ENCODE measurements around the gene ATXN1. TPM values are rescaled to one million over a fixed set of nuclear protein-coding genes. Genes with fewer than 3 reads are reported as not detected.

ATXN1 gene
- polyA plus RNA-seq, 1 donor from 2014 or later, result 28.2 TPM

DNA sequence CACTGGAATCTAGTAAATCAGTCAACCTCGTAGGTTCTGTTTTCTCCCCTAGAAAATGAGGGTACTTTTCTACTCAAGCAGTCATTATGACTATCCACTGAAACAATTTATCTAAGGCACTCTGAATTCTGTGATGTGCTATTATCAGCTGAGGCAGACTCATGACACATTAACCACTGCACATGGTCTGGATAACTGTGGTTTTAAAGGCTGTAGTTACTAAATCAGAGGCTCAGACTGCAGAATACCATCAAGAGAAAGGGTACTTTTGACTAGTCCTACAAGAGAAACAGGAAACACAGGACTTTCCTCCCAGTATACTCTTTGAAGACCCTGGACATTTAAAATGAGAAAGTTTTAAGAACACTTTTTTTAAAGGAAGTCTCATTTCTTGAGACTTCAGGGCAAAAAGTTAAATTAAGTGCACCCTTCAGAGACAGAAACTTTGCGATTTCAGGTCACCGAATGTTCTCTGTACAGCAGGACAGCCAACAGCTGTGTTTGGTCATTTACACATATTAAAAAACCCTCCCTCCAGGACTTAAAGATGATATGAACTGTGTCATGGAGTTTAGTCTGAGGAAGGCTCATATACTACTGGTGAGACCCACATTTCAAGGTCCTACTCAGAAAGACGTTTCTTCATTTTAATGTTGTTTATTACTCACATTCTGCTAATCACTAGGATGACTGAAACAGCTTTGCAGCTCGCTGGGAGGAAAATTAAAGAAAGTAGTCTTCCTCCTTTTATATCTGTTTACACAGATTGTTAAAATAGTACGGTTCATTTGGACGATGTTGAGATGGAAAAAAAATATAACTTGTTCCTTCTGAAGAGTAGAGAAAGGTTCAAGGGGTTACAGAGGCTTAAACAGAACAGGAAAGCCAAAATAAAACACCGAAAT lies 19.9 kb downstream of the ATXN1 start:
- H3K9ac ChIP-seq (ENCODE audit: low read length), result no peak overlapping the region
- H3K9me2 ChIP-seq (ENCODE audit: insufficient read depth, low read length), result no peaks in the 10 kb centered on the region
- no peaks in the 10 kb centered on the region for H3K9me3 ChIP-seq (ENCODE audit: low read length)
- H3K27me3 ChIP-seq (ENCODE audit: insufficient read depth, low read depth, low read length), result no peaks in the 10 kb centered on the region
- H3F3A ChIP-seq (ENCODE audit: insufficient read depth, low read length, poor library complexity, severe bottlenecking), result peaks cover 5% of the 10 kb centered on the region
- H3K79me2 ChIP-seq (replicated peaks; ENCODE audit: insufficient read depth, low read length), result no peaks in the 10 kb centered on the region
- no peak overlapping the region for H2AFZ ChIP-seq (ENCODE audit: low read depth, low read length)
- TF ChIP-seq REST (IDR thresholded peaks at IDR 0.05; ENCODE audit: borderline replicate concordance), result no peak
- peak; percentile 77 for TF ChIP-seq POLR2AphosphoS5 (IDR thresholded peaks at IDR 0.05)
- TF ChIP-seq MXI1 (conservative IDR thresholded peaks at IDR 0.05; ENCODE audit: poor library complexity, severe bottlenecking), result peak; percentile 72
- TF ChIP-seq SMC3 (conservative IDR thresholded peaks at IDR 0.05; ENCODE audit: poor library complexity), result peak; percentile 24
- peak; percentile 12 for TF ChIP-seq RAD21 (conservative IDR thresholded peaks at IDR 0.05)
- peak; percentile 67 for TF ChIP-seq EP300 (conservative IDR thresholded peaks at IDR 0.05; ENCODE audit: poor library complexity, severe bottlenecking)
- H3K27ac ChIP-seq (ENCODE audit: low read length), result peak overlapping the region; percentile 50
- H3K36me3 ChIP-seq (ENCODE audit: insufficient read depth, low read length), result no peaks in the 10 kb centered on the region
- no peak overlapping the region for H3K4me2 ChIP-seq (ENCODE audit: low read length)
- H3K4me3 ChIP-seq (ENCODE audit: low read length), result no peak overlapping the region
- no peaks in the 10 kb centered on the region for H4K20me1 ChIP-seq (ENCODE audit: insufficient read depth)

DNA sequence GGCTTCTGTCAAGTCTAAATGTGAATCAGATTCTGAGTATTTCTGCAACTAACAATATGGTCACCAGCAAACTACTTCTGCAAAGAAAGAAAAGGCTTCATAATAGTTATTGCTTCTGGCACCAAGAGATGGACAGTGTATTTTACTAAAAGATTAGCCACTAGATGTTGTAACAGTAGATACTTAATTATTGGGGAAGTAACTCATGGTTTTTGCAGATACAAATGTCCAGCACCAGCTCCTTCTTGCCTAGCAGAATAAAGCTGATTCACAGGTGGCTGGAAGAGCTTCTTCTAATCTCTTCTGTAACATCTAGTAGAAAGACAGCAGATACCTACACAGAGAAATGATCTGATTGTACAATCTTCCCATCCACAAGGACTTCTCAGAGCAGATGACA lies 21.2 kb downstream of the ATXN1 start:
- no peak overlapping the region for H3K4me2 ChIP-seq (ENCODE audit: low read length)
- no peaks in the 10 kb centered on the region for H4K20me1 ChIP-seq (ENCODE audit: insufficient read depth)
- H3K27ac ChIP-seq (ENCODE audit: low read length), result peak overlapping the region; percentile 50
- H2AFZ ChIP-seq (ENCODE audit: low read depth, low read length), result no peak overlapping the region
- no peaks in the 10 kb centered on the region for H3K79me2 ChIP-seq (replicated peaks; ENCODE audit: insufficient read depth, low read length)
- TF ChIP-seq EZH2 (IDR thresholded peaks at IDR 0.05; ENCODE audit: borderline replicate concordance, insufficient read depth, low read length, poor library complexity, severe bottlenecking) (no peak), EP300 (conservative IDR thresholded peaks at IDR 0.05; ENCODE audit: poor library complexity, severe bottlenecking) (no peak), POLR2AphosphoS5 (IDR thresholded peaks at IDR 0.05) (no peak), MXI1 (conservative IDR thresholded peaks at IDR 0.05; ENCODE audit: poor library complexity, severe bottlenecking) (no peak), TAF1 (IDR thresholded peaks at IDR 0.05; ENCODE audit: low read depth) (no peak), REST (IDR thresholded peaks at IDR 0.05; ENCODE audit: borderline replicate concordance) (no peak), SMC3 (conservative IDR thresholded peaks at IDR 0.05; ENCODE audit: poor library complexity) (no peak), RAD21 (conservative IDR thresholded peaks at IDR 0.05) (no peak)
- TF ChIP-seq, protein P1, sequence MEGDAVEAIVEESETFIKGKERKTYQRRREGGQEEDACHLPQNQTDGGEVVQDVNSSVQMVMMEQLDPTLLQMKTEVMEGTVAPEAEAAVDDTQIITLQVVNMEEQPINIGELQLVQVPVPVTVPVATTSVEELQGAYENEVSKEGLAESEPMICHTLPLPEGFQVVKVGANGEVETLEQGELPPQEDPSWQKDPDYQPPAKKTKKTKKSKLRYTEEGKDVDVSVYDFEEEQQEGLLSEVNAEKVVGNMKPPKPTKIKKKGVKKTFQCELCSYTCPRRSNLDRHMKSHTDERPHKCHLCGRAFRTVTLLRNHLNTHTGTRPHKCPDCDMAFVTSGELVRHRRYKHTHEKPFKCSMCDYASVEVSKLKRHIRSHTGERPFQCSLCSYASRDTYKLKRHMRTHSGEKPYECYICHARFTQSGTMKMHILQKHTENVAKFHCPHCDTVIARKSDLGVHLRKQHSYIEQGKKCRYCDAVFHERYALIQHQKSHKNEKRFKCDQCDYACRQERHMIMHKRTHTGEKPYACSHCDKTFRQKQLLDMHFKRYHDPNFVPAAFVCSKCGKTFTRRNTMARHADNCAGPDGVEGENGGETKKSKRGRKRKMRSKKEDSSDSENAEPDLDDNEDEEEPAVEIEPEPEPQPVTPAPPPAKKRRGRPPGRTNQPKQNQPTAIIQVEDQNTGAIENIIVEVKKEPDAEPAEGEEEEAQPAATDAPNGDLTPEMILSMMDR (IDR thresholded peaks at IDR 0.05; ENCODE audit: poor library complexity, severe bottlenecking), result no peak
- H3K9me3 ChIP-seq (ENCODE audit: low read length), result no peaks in the 10 kb centered on the region
- H3K9ac ChIP-seq (ENCODE audit: low read length), result no peak overlapping the region
- H3K4me3 ChIP-seq (ENCODE audit: low read length), result no peak overlapping the region
- H3K36me3 ChIP-seq (ENCODE audit: insufficient read depth, low read length), result no peaks in the 10 kb centered on the region
- H3K27me3 ChIP-seq (ENCODE audit: insufficient read depth, low read depth, low read length), result no peaks in the 10 kb centered on the region
- H3F3A ChIP-seq (ENCODE audit: insufficient read depth, low read length, poor library complexity, severe bottlenecking), result peaks cover 5% of the 10 kb centered on the region
- H3K9me2 ChIP-seq (ENCODE audit: insufficient read depth, low read length), result no peaks in the 10 kb centered on the region

Measured in neural cell (in vitro differentiated cells).